Heart left ventricle (tissue), 13 donors: ENCODE measurements around the gene IFITM2.

Source experiments
- POLR2A ChIP-seq, 2 donors: fragments of 450-650 bp; IDR thresholded peaks; one replicate each; pipeline ENCODE4 v1.6.1; 2017; ENCODE audit warnings: antibody characterized with exemption in 2 of 2, mild to moderate bottlenecking in 2 of 2, moderate library complexity in 2 of 2
- TF ChIP-seq, protein P1 (sequence below), 12 donors: fragments of 200-600 bp; sonication (generic) in 4 of 12; IDR thresholded peaks; one replicate each; pipeline versions ENCODE4 v1.5.0 to v1.8.0; 2018 to 2022; ENCODE audit warnings: antibody characterized with exemption in 12 of 12, mild to moderate bottlenecking in 5 of 12
- donor health status: ischemic (EF 13 %, LVEDD 7.1; RV severe dilation, severe dysfunction).
- donor health status: DM: no; HTN: yes; CAD: no.
- donor health status: DM: no; HTN: no; CAD: no.
- donor health status: ischemic (EF 25% LVEDD 6.9; RV normal size, moderate dysfunction).
- donor health status: ischemic (EF 25% LVEDD 5.7; RV mildly dilated, moderate dysfunction).
- donor health status: ischemic (EF 35%, LVEDD 5.7; RV mildly dilated, moderate dysfunction).
- donor health status: nonischemic (EF 11% LVEDD 7.7; RV severe dilation, severe dysfunction).
- donor health status: DM: yes; HTN: yes; CAD: no.
- donor health status: PGD.
- donor health status: ischemic (EF 29% LVEDD 5.4; RV normal size, mild dysfunction).
- donor health status: nonischemic (EF 23%, LVEDD 6.1; RV moderate dilation, normal function).

DNA sequence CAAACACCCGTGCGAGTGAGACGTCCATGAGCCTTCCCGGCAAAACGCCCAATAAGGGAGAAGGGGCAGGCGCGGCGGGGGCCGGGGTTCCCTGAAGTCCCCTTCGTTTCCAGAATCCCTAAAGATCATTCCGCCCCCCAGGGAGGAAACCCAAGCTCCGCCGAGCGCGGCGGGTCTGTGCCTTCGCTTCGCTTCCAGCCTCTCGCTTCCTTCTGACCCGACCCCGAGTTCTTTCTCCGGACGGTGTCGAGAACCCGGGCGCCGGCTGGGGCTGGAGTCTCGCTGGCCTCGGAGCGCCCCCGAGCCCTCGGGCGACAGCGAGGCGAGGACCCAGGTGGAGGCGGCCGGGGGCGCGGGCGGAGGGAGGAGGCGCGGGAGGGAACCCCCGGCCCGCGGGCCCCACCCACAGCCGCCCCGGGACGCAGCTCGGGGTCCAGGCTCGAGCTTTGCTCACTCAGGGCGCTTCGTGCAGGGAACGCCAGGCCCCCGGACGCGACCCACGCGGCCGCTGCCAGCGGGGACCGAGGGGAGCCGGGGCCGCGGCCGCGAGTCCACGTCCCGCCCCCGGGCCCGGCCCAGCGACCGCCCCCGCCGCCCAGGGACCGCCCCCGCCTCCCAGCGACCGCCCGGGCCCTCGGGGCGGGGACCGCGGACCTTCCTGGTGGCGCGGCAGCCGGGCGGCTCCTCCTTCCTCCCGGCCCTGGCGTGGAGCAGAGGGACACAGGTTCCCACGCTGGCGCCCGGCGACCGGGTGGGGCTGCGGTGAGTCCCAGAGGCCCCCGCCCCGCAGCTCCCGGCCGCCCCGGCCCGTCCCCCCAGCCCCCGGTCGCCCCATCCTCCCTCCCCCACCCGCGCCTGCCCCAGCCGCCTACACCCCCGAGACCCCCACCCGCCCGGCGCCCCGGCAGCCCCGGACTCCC is 18.9 kb upstream of the IFITM2 start, which contains the start of gene PGGHG:
- TF ChIP-seq, protein P1, sequence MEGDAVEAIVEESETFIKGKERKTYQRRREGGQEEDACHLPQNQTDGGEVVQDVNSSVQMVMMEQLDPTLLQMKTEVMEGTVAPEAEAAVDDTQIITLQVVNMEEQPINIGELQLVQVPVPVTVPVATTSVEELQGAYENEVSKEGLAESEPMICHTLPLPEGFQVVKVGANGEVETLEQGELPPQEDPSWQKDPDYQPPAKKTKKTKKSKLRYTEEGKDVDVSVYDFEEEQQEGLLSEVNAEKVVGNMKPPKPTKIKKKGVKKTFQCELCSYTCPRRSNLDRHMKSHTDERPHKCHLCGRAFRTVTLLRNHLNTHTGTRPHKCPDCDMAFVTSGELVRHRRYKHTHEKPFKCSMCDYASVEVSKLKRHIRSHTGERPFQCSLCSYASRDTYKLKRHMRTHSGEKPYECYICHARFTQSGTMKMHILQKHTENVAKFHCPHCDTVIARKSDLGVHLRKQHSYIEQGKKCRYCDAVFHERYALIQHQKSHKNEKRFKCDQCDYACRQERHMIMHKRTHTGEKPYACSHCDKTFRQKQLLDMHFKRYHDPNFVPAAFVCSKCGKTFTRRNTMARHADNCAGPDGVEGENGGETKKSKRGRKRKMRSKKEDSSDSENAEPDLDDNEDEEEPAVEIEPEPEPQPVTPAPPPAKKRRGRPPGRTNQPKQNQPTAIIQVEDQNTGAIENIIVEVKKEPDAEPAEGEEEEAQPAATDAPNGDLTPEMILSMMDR (IDR thresholded peaks at IDR 0.05): no peak
- peak in 1 of 2 donors; percentile 21 for TF ChIP-seq POLR2A (IDR thresholded peaks at IDR 0.05)
